RPMI8226 (cell line): ENCODE data around the gene TRIM14.

Experiments used
- DNase-seq: peaks from one replicate; pipeline ENCODE4 v3.0.0-alpha.2; 2015

Gene TRIM14, protein sequence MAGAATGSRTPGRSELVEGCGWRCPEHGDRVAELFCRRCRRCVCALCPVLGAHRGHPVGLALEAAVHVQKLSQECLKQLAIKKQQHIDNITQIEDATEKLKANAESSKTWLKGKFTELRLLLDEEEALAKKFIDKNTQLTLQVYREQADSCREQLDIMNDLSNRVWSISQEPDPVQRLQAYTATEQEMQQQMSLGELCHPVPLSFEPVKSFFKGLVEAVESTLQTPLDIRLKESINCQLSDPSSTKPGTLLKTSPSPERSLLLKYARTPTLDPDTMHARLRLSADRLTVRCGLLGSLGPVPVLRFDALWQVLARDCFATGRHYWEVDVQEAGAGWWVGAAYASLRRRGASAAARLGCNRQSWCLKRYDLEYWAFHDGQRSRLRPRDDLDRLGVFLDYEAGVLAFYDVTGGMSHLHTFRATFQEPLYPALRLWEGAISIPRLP

DNA sequence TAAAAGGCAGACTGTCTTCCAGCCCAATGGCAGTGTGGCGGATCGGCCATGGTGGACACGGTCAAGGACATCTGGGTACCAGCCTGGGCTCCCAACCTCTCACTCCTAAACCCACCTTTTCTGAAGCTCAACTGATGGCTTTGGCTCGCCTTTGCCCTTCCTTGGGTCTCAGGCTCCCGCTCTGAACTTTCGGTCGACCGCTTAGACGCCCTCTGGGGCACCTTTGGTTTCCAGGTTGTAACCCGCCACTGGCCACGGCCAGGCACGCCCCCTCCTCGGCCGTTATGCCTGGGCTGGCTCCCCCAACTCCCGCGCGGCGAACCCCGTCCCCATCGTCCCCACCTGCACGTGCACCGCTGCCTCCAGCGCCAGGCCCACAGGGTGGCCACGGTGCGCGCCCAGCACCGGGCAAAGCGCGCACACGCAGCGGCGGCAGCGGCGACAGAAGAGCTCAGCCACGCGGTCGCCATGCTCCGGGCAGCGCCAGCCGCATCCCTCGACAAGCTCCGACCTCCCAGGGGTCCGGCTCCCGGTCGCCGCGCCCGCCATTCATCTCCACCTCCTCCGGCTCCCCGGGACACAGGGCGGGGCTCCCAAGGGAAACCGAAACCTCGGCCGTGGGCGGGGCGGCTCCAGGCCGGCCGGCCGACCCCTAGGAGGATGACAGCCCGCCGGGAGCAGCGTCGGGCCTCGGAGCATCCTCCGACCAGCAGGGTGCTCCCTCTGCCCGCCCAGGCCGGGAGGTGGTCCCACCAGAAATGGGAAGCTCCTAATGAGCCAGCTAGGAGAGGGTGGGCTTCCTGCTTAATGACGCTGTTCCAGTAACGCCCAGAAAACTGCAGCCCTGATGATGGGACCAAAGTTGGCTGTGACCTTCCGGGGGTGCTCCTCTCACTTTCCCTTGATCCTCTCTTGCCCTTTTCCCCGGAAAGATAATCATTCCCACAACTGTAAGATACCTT, at the start of gene TRIM14:
TSS of gene TRIM14 (minus strand) at position 583 of the 962 bp plus-strand sequence. CDS start at position 549, 34 bp downstream.
- peak; percentile 63 for DNase-seq

DNA sequence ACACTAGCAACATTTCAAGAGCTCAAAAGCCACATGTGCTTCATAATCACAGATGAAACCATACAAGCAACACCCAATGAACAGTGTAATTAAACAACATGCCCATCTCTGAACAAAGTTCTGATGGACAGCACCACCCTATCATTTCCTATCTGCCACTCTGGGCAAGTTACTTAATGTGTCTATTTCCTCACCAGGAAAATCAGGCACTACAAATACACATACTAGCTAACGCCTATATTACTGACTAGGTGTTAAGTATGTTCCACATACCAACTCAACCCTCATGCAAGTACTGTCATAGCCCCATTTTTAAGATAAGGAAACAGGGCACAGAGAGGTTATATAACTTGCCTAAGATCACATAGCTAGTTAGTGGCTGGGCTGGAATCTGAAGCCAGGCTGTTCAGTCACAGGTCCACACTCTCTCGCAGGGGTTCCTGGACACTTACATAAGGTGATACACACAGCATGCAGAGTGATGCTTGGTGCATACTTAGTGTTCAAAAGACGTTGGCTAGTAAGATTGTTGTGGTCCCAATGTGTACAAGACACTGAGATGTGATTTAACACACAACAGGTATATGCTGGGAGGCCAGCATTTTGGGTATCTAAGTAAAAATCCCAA, 49.2 kb upstream of the TRIM14 start:
- no peak for DNase-seq

DNA sequence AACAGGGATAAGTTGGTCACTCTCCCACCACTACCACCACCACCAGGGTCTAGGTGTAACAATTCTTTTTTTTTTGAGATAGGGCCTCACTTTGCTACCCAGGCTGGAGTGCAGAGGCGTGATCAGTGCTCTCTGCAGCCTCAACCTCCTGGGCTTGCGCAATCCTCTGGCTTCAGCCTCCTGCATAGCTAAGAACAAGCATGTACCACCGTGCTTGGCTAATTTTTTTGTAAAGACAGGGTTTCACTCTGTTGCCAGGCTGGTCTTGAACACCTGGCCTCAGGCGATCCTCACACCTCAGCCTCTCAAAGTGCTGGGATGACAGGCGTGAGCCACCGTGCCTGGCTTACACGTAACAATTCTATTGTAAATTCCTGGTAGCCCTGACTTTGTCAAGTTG, 45.9 kb upstream of the TRIM14 start:
- no peak for DNase-seq

DNA sequence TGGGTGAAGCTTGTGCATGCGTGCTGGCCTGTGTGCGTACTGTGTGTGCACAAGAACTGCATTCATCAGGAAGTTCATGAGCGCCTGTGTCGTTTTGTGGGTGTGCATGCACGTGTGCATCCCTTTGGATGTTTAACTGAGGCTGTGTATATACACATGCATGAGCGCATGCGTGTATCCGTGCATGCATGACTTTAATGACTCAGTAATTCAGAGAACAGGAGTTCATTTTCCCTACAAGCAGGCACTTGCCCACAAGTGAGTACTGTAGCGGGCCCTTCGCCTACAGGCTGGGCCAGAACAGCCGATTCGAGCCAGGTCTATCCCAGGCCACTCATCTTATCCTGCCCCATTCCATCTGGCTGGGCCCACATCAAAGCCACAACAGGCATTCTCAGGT, 43.6 kb upstream of the TRIM14 start:
- DNase-seq = no peak

DNA sequence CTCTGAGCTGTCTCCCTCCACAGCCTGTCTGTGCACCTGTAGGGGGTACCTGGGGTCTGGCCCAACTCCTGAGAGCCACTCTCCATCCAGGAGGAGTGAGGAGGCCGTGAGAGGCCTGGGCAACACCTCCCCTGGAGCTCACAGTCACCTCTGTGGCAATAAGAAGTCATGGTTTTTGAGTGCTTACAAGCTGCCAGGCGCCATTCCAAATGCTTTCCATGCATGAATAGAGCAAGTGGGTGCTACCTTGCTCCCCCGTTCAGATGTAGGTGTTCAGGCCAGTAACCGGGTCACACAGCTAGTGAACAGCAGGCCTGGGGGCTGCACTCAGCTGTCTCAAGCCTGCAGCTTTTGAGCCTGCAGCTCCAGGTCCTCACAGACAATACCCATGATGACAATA, 42.8 kb upstream of the TRIM14 start:
- DNase-seq = no peak

DNA sequence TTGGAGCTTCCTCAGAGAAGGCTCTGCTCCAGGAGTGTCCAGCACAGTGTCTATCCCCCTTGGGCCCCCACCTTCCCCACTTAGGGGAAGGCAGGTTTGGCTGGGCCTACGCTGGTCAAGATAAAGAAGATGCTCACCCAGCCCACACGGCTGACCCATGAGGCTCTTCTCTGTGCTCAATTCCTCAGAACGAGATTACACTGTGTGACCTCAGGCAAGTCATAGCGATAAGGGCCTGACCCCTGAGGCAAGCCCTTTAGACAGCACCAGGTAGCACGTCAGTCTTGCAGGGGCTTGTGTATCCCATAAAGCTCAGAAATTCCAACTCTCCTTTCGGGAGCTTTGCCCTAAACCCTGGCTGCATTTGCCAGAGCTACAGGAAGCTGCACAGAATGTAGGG, 40.8 kb upstream of the TRIM14 start:
- no peak for DNase-seq

DNA sequence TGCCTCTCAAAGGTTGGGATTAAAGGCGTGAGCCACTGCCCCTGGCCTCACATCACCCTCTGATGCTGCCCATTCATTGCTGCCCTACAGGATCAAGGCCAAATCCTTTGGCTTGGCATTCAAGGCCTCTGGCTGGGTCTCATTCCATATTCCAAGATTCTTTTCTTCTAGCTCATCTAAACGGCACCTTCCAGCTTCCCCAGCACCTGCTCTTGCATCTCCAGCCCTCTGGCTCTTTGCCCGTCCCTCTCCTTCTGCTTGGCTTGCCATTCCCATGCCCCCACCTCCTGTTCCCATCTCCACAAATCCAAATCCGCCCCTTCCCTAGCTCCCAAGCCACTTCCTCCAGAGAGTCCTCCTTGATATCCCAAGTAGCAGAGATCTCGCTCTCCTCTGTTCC, 40.3 kb upstream of the TRIM14 start:
- no peak for DNase-seq

DNA sequence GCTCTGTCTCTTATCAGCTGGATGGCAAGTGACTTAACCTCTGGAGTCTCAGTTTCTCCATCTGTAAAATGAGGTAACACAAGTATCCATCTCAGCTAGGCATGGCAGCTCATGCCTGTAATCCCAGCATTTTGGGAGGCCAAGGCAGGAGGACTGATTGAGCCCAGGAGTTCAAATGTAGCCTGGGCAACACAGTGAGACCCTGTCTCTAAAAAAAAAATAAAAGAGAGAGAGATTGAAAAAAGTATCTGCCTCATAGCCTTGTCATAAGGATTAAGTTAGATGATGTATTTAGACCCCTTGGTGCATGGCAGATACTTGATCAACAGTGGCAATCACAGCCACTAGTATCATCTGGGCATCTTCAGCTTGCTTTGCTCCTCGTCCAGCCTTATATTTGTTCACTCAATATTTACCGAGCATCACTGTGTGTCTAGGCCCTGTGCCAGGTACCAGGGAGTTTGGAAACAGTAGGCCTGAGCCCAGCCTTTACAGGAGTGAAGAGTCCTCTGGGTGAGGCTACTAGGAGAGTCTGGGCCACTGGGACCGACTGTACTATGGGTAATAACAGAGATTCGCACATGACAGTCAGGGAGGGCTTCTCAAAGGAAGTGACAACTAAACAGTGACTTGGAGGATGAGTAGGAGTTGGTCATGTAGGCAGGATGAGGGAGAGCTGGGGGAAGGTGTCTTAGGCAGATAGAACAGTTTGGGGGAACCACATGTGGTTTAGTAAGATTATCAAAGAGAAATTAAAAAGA, 39.2 kb upstream of the TRIM14 start:
- no peak for DNase-seq

DNA sequence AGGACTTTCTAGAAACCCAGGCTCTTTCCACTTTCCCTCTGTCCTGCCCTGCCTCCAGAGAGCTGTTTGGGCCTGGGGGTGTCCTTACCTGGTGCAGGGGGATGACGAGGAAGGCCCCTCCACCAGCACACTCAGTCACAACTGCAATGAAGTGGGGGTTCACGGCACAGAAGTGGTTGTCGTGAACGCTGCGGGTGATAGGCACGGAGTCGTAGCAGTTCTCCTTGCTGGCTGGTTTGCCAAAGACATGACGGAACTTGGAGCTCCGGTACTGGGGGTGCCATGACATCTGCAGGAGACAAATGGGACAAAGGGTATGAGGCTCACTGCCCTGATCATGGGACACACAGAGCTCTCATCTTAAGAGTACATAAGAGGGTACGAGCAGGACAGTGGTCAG, 38.4 kb upstream of the TRIM14 start:
- no peak for DNase-seq

DNA sequence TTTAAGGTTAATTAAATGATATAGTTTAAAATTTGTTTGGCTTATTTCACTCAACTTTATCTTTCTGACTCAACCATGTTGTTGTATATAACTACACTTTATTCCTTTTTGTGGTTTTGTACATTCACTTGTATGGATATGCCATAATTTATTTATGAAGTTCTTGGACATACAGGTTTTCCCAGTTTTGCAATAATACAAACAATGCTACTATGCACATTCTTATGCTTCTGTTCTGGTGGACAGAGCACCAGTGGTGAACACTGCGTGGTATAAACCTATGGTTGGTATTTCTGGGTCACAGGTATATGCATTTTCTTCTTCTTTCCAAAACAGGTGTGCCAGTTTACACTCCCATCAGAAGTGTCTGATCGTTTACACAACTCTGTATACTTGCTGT, 35.7 kb upstream of the TRIM14 start:
- no peak for DNase-seq

DNA sequence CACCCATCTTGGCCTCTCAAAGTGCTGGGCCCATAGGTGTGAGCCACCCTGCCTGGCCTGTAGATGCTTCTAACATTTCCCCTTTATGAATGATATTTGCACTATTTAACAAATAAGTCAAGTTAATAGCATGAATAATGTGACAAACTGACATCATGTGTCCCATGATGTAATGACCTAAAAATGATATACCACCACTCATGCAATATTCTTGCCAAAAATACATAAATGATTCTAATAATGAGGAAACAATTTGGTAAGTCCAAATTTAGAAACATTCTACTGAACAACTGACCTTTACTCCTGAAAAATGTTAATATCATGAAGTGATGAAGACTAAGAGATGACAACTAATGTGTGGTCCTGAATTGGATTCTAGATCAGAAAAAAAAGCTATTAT, 33.5 kb upstream of the TRIM14 start:
- no peak for DNase-seq

DNA sequence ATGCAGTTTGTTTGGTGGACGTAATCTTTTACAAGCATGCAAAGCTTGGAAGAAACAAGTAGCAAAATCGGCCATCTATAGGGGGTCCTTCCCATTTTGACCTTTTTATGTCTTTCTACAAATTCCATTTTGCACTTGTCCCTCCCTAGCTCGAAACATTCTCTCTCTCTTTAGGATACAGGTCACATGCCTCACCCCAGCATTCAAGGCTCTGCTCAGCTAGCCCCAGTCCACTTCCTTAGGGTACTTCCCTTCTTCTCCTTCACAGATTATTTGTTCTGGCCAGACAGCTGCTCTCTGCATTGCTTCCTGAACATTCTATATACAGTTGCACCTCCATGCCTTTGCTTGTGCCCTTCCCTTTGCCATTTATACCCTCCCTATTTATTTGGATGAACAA, 31.7 kb upstream of the TRIM14 start:
- no peak for DNase-seq

DNA sequence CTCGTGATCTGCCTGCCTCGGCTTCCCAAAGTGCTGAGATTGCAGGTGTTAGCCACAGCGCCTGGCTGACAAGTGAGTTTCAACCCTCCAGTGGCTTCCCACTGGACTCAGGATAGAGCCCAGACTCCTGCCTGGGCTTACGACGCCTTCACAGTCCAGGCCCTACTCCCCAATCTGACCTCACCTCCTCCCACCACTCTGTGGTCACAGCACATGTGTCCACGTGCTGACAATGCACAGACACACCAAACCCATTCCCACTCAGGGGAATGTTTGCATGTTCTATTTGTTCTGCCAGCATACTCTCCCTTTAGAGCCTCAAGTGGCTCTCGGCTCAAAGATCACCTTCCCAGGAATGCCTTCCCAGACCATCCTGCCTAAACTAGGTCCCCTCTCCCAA, 31.1 kb upstream of the TRIM14 start:
- DNase-seq = no peak

DNA sequence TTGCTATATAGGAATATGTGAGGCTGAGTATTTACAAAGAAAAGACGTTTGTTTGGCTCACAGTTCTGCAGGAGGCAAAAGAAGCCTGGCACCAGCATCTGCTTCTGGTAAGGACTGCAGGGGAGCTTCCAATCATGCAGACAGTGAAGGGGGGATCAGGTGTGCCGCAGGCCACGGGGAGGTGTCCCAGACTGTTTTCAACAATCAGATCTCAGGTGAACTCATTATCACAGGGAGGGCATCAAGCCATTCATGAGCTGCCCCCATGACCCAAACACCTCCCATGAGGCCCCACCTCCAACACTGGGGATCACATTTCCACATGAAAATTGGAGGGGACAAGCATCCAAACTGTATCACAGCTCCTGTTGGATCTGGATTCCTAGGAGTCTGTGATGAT, 30.4 kb upstream of the TRIM14 start:
- DNase-seq = no peak

DNA sequence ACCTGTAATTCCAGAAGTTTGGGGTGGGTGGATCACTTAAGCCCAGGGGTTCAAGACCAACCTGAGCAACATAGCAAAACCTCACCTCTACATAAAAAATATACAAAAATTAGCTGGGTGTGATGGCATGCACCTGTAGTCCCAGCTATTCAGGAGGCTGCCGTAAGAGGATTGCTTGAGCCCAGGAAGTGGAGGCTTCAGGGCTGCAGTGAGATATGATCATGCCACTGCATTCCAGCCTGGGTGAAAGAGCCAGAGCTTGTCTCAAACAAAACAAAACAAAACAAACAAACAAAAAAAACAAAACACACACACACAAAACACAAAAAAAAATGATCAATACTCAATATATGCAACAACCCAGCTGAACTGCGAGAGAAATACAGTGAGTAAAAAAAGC, 29.5 kb upstream of the TRIM14 start:
- no peak for DNase-seq

DNA sequence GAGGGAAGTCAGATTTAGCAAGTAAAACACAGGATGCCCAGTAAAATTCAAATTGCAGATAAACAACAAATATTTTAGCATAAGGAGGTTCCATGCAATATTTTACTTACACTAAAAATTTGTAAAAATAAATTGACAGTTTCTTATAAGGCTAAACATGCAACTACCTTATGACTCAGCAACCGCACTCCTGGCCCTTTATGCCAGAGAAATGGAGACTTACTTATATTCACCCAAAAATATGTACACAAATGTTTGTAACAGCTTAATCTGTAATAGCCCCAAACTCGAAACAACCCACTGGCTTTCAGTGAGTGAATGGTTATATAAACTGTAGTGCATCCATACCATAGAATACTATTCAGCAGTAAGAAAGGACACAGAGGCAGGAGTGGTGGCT, 28.6 kb upstream of the TRIM14 start:
- DNase-seq = no peak

DNA sequence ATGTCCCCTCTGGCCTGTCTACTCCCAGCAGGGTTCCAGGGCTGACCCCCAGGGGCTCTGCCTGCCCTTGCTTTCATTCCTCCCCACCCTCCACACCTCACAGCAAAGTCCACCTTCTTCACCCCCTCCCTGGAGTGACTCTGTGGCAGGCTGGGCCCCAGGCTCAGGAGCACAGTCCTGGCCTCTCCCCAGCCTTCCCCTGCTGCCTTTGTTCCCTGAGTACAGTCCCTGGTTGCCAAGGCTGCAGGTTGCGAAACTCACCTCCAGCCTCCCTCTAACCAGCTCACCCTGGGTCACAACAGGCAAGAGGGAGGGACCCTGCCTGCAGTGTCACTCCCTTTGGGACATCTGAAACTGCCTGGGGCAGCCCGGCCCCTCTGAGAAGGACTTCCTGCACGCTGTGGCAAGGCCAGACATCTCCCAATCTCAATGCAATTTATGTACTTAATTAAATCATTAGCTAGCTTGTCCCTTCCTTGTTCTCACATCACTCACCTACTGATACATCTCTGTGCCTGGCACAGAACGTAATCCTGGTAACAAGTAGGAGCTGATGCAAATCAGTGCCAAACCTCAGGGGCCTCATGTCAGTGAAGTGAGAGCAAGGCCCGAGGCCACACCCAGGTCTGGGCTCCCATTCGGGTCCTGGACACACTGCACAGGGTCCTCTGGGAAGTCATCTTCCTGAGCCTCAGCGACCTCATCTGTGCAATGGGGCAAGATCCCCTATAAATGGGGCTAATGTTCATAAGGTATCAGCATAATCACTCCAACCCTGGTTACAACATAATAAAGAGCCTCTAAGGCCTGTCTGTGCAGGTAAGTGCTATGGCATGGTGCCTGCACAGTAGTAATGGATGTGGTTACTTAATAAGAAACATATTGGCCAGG, 27.3 kb upstream of the TRIM14 start:
- DNase-seq = peak; percentile 59

DNA sequence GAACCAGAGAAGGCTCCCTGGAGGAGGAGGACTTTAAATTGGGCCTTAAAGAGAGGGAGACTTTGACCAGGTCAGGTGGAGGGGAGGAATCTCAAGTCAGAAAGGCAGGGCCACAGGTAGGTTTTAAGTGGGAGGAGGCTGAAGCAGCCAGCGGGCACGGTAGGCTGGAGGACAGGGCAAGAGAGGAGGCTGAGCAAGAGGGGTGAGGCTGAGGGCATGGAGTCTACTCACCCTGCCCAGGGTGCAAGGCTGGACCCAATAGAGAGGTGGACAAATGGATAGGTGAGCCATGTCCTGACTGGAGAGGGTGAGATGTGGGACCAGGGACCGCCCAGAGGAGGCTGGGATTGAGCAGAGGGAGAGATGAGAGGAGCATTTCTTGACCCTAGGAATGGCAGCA, 25.6 kb upstream of the TRIM14 start:
- DNase-seq = no peak

DNA sequence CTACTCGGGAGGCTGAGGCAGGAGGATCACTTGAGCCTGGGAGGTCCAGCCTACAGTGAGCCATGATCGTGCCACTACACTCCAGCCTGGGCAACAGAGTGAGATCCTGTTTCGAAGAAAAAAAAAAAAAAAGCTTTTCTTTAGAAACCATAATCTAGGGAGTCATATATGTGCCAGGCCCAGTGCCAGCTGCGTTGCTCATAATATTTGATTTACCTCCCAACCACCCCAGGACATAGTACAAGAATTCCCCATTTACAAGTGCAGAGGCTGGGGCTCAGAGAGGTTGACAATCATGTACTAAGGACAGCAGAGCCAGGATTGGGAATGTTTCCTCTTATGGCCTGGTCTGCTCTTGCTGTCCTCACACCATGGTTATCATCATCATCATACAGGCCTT, 25.1 kb upstream of the TRIM14 start:
- DNase-seq = no peak

DNA sequence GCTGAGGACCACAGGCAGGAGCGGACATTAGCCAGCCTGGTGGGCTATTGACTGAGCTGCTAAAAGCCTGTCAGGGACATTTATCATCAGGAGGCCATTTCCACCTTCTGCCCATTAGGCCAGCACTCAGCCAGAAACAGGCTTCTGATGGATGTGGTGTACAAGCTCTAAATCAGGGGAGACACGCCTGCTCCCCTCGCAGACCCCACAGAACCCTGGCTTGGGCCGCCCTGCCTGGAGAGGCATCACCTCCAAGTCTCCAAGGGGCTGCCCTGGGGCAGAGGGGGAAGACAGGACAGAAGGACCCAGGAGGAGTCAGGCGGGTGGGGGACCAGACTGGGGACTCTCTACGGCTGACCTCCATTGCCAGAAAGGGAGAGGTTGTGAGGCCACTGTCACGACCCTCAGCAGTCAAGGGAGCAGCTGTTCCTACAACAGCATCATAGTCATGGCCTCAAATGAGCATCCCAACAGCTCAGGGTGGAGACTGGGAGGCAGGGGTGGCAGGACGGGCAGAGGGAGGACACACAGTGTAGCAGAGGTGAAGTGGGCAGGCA, 24.0 kb upstream of the TRIM14 start:
- no peak for DNase-seq

DNA sequence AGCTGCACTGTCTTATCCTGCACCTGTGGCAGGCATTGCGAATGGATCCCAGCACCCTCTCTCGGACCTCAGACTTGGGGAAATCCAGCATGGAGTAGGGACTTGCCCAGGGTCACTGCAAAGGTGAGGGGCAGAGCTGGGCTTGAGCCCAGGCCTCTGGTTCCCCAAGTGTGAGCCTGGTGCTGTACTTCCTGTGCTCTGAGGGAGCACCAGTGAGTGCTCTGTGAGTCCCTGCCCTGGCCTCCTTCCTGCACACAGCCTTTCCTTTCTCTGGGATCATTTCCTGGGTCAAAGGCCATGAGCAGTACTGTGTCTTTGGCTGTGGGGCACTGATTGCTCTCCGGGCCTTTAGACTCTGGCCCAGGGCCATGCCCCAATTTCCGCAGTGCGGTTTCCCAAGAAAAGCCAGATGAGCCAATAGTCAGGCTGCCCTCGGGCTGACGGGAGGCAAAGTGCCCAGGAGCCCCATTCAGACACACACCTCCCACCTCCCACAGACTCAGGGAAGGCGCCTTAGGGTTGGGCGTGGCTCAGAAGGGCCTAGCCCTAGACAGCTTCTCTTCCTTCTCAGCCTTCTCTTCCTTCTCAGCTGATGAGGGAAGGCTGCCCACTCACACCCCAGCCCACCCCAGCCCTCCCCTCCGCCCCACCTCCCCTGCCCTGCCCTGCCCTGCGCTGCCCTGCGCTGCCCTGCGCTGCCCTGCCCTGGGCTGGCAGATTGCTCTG, 23.3 kb upstream of the TRIM14 start:
- DNase-seq = no peak
